IMR-90 (cell line): ENCODE results near the gene VPS8. TPM values are rescaled to one million over a fixed set of nuclear protein-coding genes. Genes with fewer than 3 reads are reported as not detected.

ENCODE experiments used
- ATAC-seq: fragments of 200-7000 bp; cut with Tn5 transposase; 2 replicates; pipeline ENCODE4 v1.9.1; 2020; ENCODE audit warnings: low read depth, mild to moderate bottlenecking, moderate library complexity
- BruUV-seq: library from RNA; stranded (reverse); fragments of 400-500 nt; replicated peaks from 2 replicates; lab custom pipeline; 2021; lab: Mats Ljungman, UMichigan
- CTCF ChIA-PET: fragments of 300-600 bp; formaldehyde crosslinking; extraction: SDS; loops from one replicate; lab custom pipeline; 2021; ENCODE audit warnings: antibody characterized with exemption; lab: Yijun Ruan, JAX
- POLR2A ChIA-PET: fragments of 300-600 bp; sonication (Branson Sonifier 250); formaldehyde crosslinking; loops from one replicate; lab custom pipeline; 2022; ENCODE audit warnings: antibody characterized with exemption; ENCODE audit not compliant: unreplicated experiment; lab: Charles Lee
- DNase-seq: peaks from one replicate; pipeline ENCODE4 v3.0.0; 2013
- H2AFZ ChIP-seq: replicated peaks from 2 replicates; pipeline ENCODE3; 2013; ENCODE audit warnings: low read length, mild to moderate bottlenecking; ENCODE audit not compliant: poor library complexity
- H2AK5ac ChIP-seq: 2 replicates; pipeline ENCODE4 v1.6.1; 2013; ENCODE audit warnings: low read depth, low read length, inconsistent platforms
- H2AK9ac ChIP-seq: replicated peaks from 2 replicates; pipeline ENCODE3; 2013; ENCODE audit warnings: mild to moderate bottlenecking, low read depth, low read length, moderate library complexity; ENCODE audit not compliant: poor library complexity
- H2BK120ac ChIP-seq: 2 replicates; pipeline ENCODE4 v1.6.1; 2013; ENCODE audit warnings: low read depth, low read length, inconsistent platforms
- H2BK15ac ChIP-seq: 3 replicates; pipeline ENCODE4 v1.6.1; 2013; ENCODE audit warnings: low read depth, low read length, inconsistent platforms
- H2BK20ac ChIP-seq: 2 replicates; pipeline ENCODE4 v1.6.1; 2013; ENCODE audit warnings: low read depth, mild to moderate bottlenecking, inconsistent platforms, low read length, moderate library complexity
- H2BK5ac ChIP-seq: 2 replicates; pipeline ENCODE4 v1.6.1; 2013; ENCODE audit warnings: mild to moderate bottlenecking, low read depth, low read length, inconsistent platforms; ENCODE audit not compliant: poor library complexity, severe bottlenecking
- H3K14ac ChIP-seq: replicated peaks from 2 replicates; pipeline ENCODE4 v1.6.1; 2013; ENCODE audit warnings: low read depth, low read length, inconsistent platforms
- H3K18ac ChIP-seq: 2 replicates; pipeline ENCODE4 v1.6.1; 2013; ENCODE audit warnings: low read depth, low read length, control low read depth
- H3K23ac ChIP-seq: 2 replicates; pipeline ENCODE4 v1.6.1; 2013; ENCODE audit warnings: low read depth, low read length, inconsistent platforms
- H3K27ac ChIP-seq: 2 replicates; pipeline ENCODE4 v1.5.1; 2013; ENCODE audit warnings: mild to moderate bottlenecking, control low read depth, low read length; ENCODE audit not compliant: insufficient read depth
- H3K27me3 ChIP-seq: 2 replicates; pipeline ENCODE4 v1.6.1; 2013; ENCODE audit warnings: low read length; ENCODE audit not compliant: control insufficient read depth, insufficient read depth
- H3K36me3 ChIP-seq: 2 replicates; pipeline ENCODE4 v1.6.1; 2013; ENCODE audit warnings: low read length, mixed read lengths; ENCODE audit not compliant: control insufficient read depth, insufficient read depth
- H3K4ac ChIP-seq: 2 replicates; pipeline ENCODE4 v1.6.1; 2013; ENCODE audit warnings: low read depth, low read length, inconsistent platforms
- H3K4me1 ChIP-seq: 2 replicates; pipeline ENCODE4 v1.6.1; 2013; ENCODE audit warnings: low read length, mixed read lengths; ENCODE audit not compliant: control insufficient read depth, insufficient read depth
- H3K4me2 ChIP-seq: 2 replicates; pipeline ENCODE4 v1.6.1; 2013; ENCODE audit warnings: low read depth, mild to moderate bottlenecking, control low read depth, low read length, moderate library complexity
- H3K4me3 ChIP-seq: 2 replicates; pipeline ENCODE4 v1.5.1; 2013; ENCODE audit warnings: low read depth, mild to moderate bottlenecking, control low read depth, low read length, moderate library complexity; ENCODE audit not compliant: insufficient read depth
- H3K56ac ChIP-seq: 2 replicates; pipeline ENCODE4 v1.6.1; 2013; ENCODE audit warnings: low read length, inconsistent platforms; ENCODE audit not compliant: insufficient read depth; ENCODE audit errors: extremely low read depth
- H3K79me1 ChIP-seq, 2 experiments: 2 replicates each; pipeline ENCODE4 v1.6.1; 2013; ENCODE audit warnings: low read length in 2 of 2, inconsistent platforms in 1 of 2, low read depth in 1 of 2
- H3K9ac ChIP-seq: 2 replicates; pipeline ENCODE4 v1.6.1; 2013; ENCODE audit warnings: low read depth, low read length, control low read depth
- H3K9me1 ChIP-seq: 2 replicates; pipeline ENCODE4 v1.6.1; 2013; ENCODE audit warnings: low read length, inconsistent platforms; ENCODE audit not compliant: insufficient read depth
- H3K9me3 ChIP-seq: 2 replicates; pipeline ENCODE4 v1.6.1; 2013; ENCODE audit warnings: low read length; ENCODE audit not compliant: control insufficient read depth, insufficient read depth
- H4K20me1 ChIP-seq: 2 replicates; pipeline ENCODE4 v1.6.1; 2013; ENCODE audit warnings: low read length, inconsistent platforms; ENCODE audit not compliant: insufficient read depth
- H4K5ac ChIP-seq: 2 replicates; pipeline ENCODE4 v1.6.1; 2013; ENCODE audit warnings: mild to moderate bottlenecking, low read depth, low read length, control low read depth
- H4K8ac ChIP-seq, 2 experiments: 2 replicates each; pipeline ENCODE4 v1.6.1; 2013; ENCODE audit warnings: low read depth in 2 of 2, low read length in 2 of 2, control low read depth in 1 of 2, inconsistent platforms in 1 of 2
- H4K91ac ChIP-seq: 2 replicates; pipeline ENCODE4 v1.6.1; 2013; ENCODE audit warnings: low read depth, low read length, inconsistent platforms; ENCODE audit not compliant: insufficient read depth
- CEBPB ChIP-seq: IDR thresholded peaks from 2 replicates; pipeline ENCODE4 v1.6.1; 2012; ENCODE audit warnings: low read depth, low read length, improper control_type of control experiment
- CHD1 ChIP-seq: IDR thresholded peaks from 2 replicates; pipeline ENCODE4 v1.6.1; 2012; ENCODE audit warnings: low read depth, low read length, improper control_type of control experiment
- MAFK ChIP-seq: IDR thresholded peaks from 2 replicates; pipeline ENCODE4 v1.6.1; 2012; ENCODE audit warnings: low read depth, low read length, improper control_type of control experiment
- MXI1 ChIP-seq: IDR thresholded peaks from 2 replicates; pipeline ENCODE4 v1.6.1; 2012; ENCODE audit warnings: low read depth, mild to moderate bottlenecking, low read length, moderate library complexity, borderline replicate concordance
- NFE2L2 ChIP-seq: fragments of 150-350 bp; IDR thresholded peaks from 2 replicates; pipeline ENCODE4 v1.6.1; 2016; ENCODE audit warnings: low read depth, mild to moderate bottlenecking, low read length
- POLR2A ChIP-seq: IDR thresholded peaks from 2 replicates; pipeline ENCODE4 v1.6.1; 2012; ENCODE audit warnings: mild to moderate bottlenecking, low read depth, low read length
- RAD21 ChIP-seq: IDR thresholded peaks from 2 replicates; pipeline ENCODE4 v1.6.1; 2012; ENCODE audit warnings: low read length, improper control_type of control experiment
- RCOR1 ChIP-seq: IDR thresholded peaks from 2 replicates; pipeline ENCODE4 v1.6.1; 2012; ENCODE audit warnings: mild to moderate bottlenecking, low read length, improper control_type of control experiment; ENCODE audit not compliant: insufficient replicate concordance
- RFX5 ChIP-seq: IDR thresholded peaks from 2 replicates; pipeline ENCODE4 v1.8.0; 2012; ENCODE audit warnings: low read depth, mild to moderate bottlenecking, low read length, moderate library complexity
- USF2 ChIP-seq: fragments of 150-350 bp; IDR thresholded peaks from 2 replicates; pipeline ENCODE4 v1.6.1; 2017; ENCODE audit warnings: mild to moderate bottlenecking, antibody characterized with exemption, low read length, low read depth
- WGBS, 2 experiments: methylation state at CpG; one replicate each; pipeline versions ENCODE4 v1.1.5 to v1.1.7; 2013; ENCODE audit warnings: missing lambda C conversion rate in 2 of 2; ENCODE audit not compliant: insufficient read length in 1 of 2; ENCODE audit errors: extremely low coverage in 2 of 2; 5-methylcytosine and 5-hydroxymethylcytosine counted together
- dilution Hi-C: fragments of 300-500 bp; cut with HindIII; formaldehyde crosslinking; loops from one replicate; pipeline ENCODE4 v1.14.3; 2018; ENCODE audit warnings: low sequenced_read_pairs; ENCODE audit not compliant: unreplicated experiment
- in situ Hi-C: fragments of 300-500 bp; cut with MboI; formaldehyde crosslinking; loops from 3 replicates; pipeline ENCODE4 v1.14.3; 2019; ENCODE audit warnings: low sequenced_read_pairs, inconsistent platforms, mixed read lengths
- intact Hi-C: fragments of 100-400 bp; cut with micrococcal nuclease; formaldehyde crosslinking; loops from 2 replicates; pipeline ENCODE4 v1.10.0; 2022
- polyA plus RNA-seq, 3 experiments: library from polyadenylated mRNA; depleted of rRNA; stranded (reverse); fragments of >200 nt; gene quantifications; 2 replicates each; pipeline ENCODE4 v1.2.3, GENCODE V29; 2012; ENCODE audit warnings: low replicate concordance in 1 of 3
- total RNA-seq: library from RNA; depleted of rRNA; stranded (reverse); fragments of >200 nt; gene quantifications from 2 replicates; pipeline ENCODE4 v1.2.3, GENCODE V29; 2012
- TF ChIP-seq, protein P1 (sequence below): conservative IDR thresholded peaks from 2 replicates; pipeline ENCODE4 v1.5.1; 2012; ENCODE audit warnings: mild to moderate bottlenecking, low read depth, low read length, improper control_type of control experiment

Gene VPS8
- total and polyA plus RNA-seq, 2 of the 4 experiments (the other 2 are of a cell fraction), result 14.0 to 56.1 TPM

- Histone ChIP-seq H2AK9ac (no peak overlapping the region), H4K20me1 (no peaks in the 10 kb centered on the region), H3K79me1 (no peaks in the 10 kb centered on the region), H2BK5ac (no peak overlapping the region), H3K4me1 (no peaks in the 10 kb centered on the region), H3K27me3 (no peaks in the 10 kb centered on the region), H3K4me2 (no peak overlapping the region), H3K36me3 (peaks cover 7% of the 10 kb centered on the region), H2BK120ac (no peak overlapping the region), H4K8ac (no peak overlapping the region), H2AK5ac (no peak overlapping the region), H3K27ac (no peak overlapping the region), H3K56ac (no peak overlapping the region), H2BK15ac (no peak overlapping the region), H3K23ac (no peak overlapping the region), H3K4ac (no peak overlapping the region), H2AFZ (no peak overlapping the region), H3K18ac (no peak overlapping the region), H3K9me3 (no peaks in the 10 kb centered on the region), H4K5ac (no peak overlapping the region), H4K91ac (no peak overlapping the region), H3K9me1 (no peaks in the 10 kb centered on the region), H2BK20ac (no peak overlapping the region), H3K9ac (no peak overlapping the region), H3K14ac (no peak overlapping the region), H3K4me3 (no peak overlapping the region)
- DNase-seq, result no peak
- no peak for ATAC-seq
- TF ChIP-seq RAD21, result no peak
- TF ChIP-seq NFE2L2, result no peak
- no peak for TF ChIP-seq CHD1
- TF ChIP-seq, protein P1, sequence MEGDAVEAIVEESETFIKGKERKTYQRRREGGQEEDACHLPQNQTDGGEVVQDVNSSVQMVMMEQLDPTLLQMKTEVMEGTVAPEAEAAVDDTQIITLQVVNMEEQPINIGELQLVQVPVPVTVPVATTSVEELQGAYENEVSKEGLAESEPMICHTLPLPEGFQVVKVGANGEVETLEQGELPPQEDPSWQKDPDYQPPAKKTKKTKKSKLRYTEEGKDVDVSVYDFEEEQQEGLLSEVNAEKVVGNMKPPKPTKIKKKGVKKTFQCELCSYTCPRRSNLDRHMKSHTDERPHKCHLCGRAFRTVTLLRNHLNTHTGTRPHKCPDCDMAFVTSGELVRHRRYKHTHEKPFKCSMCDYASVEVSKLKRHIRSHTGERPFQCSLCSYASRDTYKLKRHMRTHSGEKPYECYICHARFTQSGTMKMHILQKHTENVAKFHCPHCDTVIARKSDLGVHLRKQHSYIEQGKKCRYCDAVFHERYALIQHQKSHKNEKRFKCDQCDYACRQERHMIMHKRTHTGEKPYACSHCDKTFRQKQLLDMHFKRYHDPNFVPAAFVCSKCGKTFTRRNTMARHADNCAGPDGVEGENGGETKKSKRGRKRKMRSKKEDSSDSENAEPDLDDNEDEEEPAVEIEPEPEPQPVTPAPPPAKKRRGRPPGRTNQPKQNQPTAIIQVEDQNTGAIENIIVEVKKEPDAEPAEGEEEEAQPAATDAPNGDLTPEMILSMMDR, result no peak
- TF ChIP-seq MAFK, result no peak
- TF ChIP-seq RCOR1, result no peak
- no peak for TF ChIP-seq RFX5
- no peak for TF ChIP-seq MXI1
- TF ChIP-seq CEBPB, result no peak
- TF ChIP-seq USF2, result no peak
- no peak for TF ChIP-seq POLR2A
- in situ Hi-C loops (no loop called here), intact Hi-C loops (no loop called here), dilution Hi-C loops (no loop called here)
- BruUV-seq, result no TSS peak
- ChIA-PET CTCF (no interaction called here), POLR2A (no interaction called here)
- no CpG with 5 or more reads among the region's 7 CpGs for WGBS, 2 experiments
Measured at GRCh38 chr3:184924547-184924946, 112.6 kb downstream of the VPS8 start.
